H9 (cell line): ENCODE measurements around the gene SDK2. TPM values are rescaled to one million over a fixed set of nuclear protein-coding genes. Genes with fewer than 3 reads are reported as not detected.

Experiments
- DNase-seq: peaks from one replicate; pipeline ENCODE4 v3.0.0-alpha.2; 2017
- H2AFZ ChIP-seq: one replicate; pipeline ENCODE4 v1.6.1; 2013; ENCODE audit warnings: mild to moderate bottlenecking, low read length, control low read depth, moderate library complexity
- H2AK5ac ChIP-seq: 2 replicates; pipeline ENCODE4 v1.6.1; 2013; ENCODE audit warnings: low read length, control low read depth, mixed read lengths; ENCODE audit not compliant: insufficient read length
- H2BK120ac ChIP-seq: one replicate; pipeline ENCODE4 v1.6.1; 2013; ENCODE audit warnings: low read depth, mild to moderate bottlenecking, low read length, control low read depth, inconsistent platforms; ENCODE audit not compliant: poor library complexity, severe bottlenecking
- H2BK12ac ChIP-seq: 2 replicates; pipeline ENCODE4 v1.6.1; 2013; ENCODE audit warnings: low read length, control low read depth, mixed read lengths, low read depth; ENCODE audit not compliant: insufficient read length
- H2BK15ac ChIP-seq: 2 replicates; pipeline ENCODE4 v1.6.1; 2013; ENCODE audit warnings: low read depth, low read length, control low read depth
- H2BK20ac ChIP-seq: one replicate; pipeline ENCODE4 v1.6.1; 2013; ENCODE audit warnings: low read depth, mild to moderate bottlenecking, low read length, control low read depth, inconsistent platforms; ENCODE audit not compliant: poor library complexity, severe bottlenecking
- H2BK5ac ChIP-seq: 2 replicates; pipeline ENCODE4 v1.6.1; 2013; ENCODE audit warnings: low read length, control low read depth, mixed read lengths; ENCODE audit not compliant: insufficient read length
- H3K14ac ChIP-seq: 2 replicates; pipeline ENCODE4 v1.6.1; 2013; ENCODE audit warnings: low read length, control low read depth; ENCODE audit not compliant: insufficient read depth
- H3K18ac ChIP-seq: 2 replicates; pipeline ENCODE4 v1.6.1; 2013; ENCODE audit warnings: low read depth, mild to moderate bottlenecking, mixed read lengths, low read length, control low read depth; ENCODE audit not compliant: insufficient read length
- H3K23ac ChIP-seq: 2 replicates; pipeline ENCODE4 v1.6.1; 2013; ENCODE audit warnings: low read length, control low read depth, mixed read lengths, low read depth; ENCODE audit not compliant: insufficient read length
- H3K23me2 ChIP-seq: 2 replicates; pipeline ENCODE4 v1.6.1; 2013; ENCODE audit warnings: low read depth, mild to moderate bottlenecking, mixed read lengths, low read length, control low read depth; ENCODE audit not compliant: insufficient read length, poor library complexity, severe bottlenecking
- H3K27ac ChIP-seq: 2 replicates; pipeline ENCODE4 v1.5.1; 2013; ENCODE audit warnings: low read length, control low read depth, mixed read lengths, low read depth; ENCODE audit not compliant: insufficient read length
- H3K27me3 ChIP-seq: 2 replicates; pipeline ENCODE4 v1.6.1; 2013; ENCODE audit warnings: low read length, control low read depth, inconsistent platforms; ENCODE audit not compliant: insufficient read depth
- H3K4ac ChIP-seq: 2 replicates; pipeline ENCODE4 v1.6.1; 2013; ENCODE audit warnings: low read depth, mild to moderate bottlenecking, control low read depth, inconsistent platforms, low read length, moderate library complexity
- H3K4me1 ChIP-seq: 2 replicates; pipeline ENCODE4 v1.6.1; 2013; ENCODE audit warnings: low read length, control low read depth, inconsistent platforms; ENCODE audit not compliant: insufficient read depth
- H3K4me2 ChIP-seq: 2 replicates; pipeline ENCODE4 v1.6.1; 2013; ENCODE audit warnings: low read length, control low read depth, mixed read lengths; ENCODE audit not compliant: insufficient read length, insufficient read depth
- H3K56ac ChIP-seq: 2 replicates; pipeline ENCODE4 v1.6.1; 2013; ENCODE audit warnings: low read depth, mild to moderate bottlenecking, mixed read lengths, low read length, control low read depth; ENCODE audit not compliant: insufficient read length
- H3K79me1 ChIP-seq: 2 replicates; pipeline ENCODE4 v1.6.1; 2013; ENCODE audit warnings: low read depth, mild to moderate bottlenecking, moderate library complexity, low read length, control low read depth, inconsistent platforms; ENCODE audit not compliant: insufficient read depth, poor library complexity, severe bottlenecking
- H3K79me2 ChIP-seq: 2 replicates; pipeline ENCODE4 v1.6.1; 2013; ENCODE audit warnings: low read length, control low read depth, inconsistent platforms; ENCODE audit not compliant: insufficient read depth
- H3K9ac ChIP-seq: 2 replicates; pipeline ENCODE4 v1.6.1; 2013; ENCODE audit warnings: low read length, control low read depth, mixed read lengths; ENCODE audit not compliant: insufficient read length; ENCODE audit errors: extremely low read depth
- H3K9me3 ChIP-seq: one replicate; pipeline ENCODE4 v1.6.1; 2013; ENCODE audit warnings: low read depth, low read length, inconsistent platforms; ENCODE audit not compliant: control insufficient read depth
- H3T11ph ChIP-seq: one replicate; pipeline ENCODE4 v1.6.1; 2013; ENCODE audit warnings: mild to moderate bottlenecking, low read length, control low read depth, inconsistent platforms
- H4K20me1 ChIP-seq: one replicate; pipeline ENCODE4 v1.6.1; 2013; ENCODE audit not compliant: control insufficient read depth, insufficient read length, insufficient read depth
- H4K5ac ChIP-seq: 2 replicates; pipeline ENCODE4 v1.6.1; 2013; ENCODE audit warnings: low read depth, mild to moderate bottlenecking, mixed read lengths, low read length, control low read depth; ENCODE audit not compliant: insufficient read length
- H4K8ac ChIP-seq: replicated peaks from 2 replicates; pipeline ENCODE4 v1.6.1; 2013; ENCODE audit warnings: low read length, control low read depth, mixed read lengths, low read depth; ENCODE audit not compliant: insufficient read length
- H4K91ac ChIP-seq: 2 replicates; pipeline ENCODE4 v1.6.1; 2013; ENCODE audit warnings: low read depth, mild to moderate bottlenecking, moderate library complexity, mixed read lengths, low read length, control low read depth; ENCODE audit not compliant: insufficient read length
- H3K27ac Mint-ChIP-seq, 3 experiments: 2 replicates in 2 of 3; 3 replicates in 1 of 3; pipeline ENCODE4 v1.8.0; 2020 to 2021; ENCODE audit warnings: mixed read lengths in 3 of 3, mild to moderate bottlenecking in 1 of 3, moderate library complexity in 1 of 3
- H3K27me3 Mint-ChIP-seq: 2 replicates; pipeline ENCODE4 v1.8.0; 2021; ENCODE audit warnings: low read depth, mild to moderate bottlenecking, moderate library complexity, mixed read lengths
- H3K36me3 Mint-ChIP-seq, 3 experiments: 2 replicates in 2 of 3; 3 replicates in 1 of 3; pipeline ENCODE4 v1.8.0; 2020 to 2021; ENCODE audit warnings: low read depth in 3 of 3, mixed read lengths in 3 of 3; ENCODE audit not compliant: insufficient read depth in 1 of 3
- H3K4me1 Mint-ChIP-seq, 2 experiments: 2 replicates each; pipeline ENCODE4 v1.8.0; 2020; ENCODE audit warnings: mixed read lengths in 2 of 2
- H3K4me3 Mint-ChIP-seq, 2 experiments: 2 replicates in 1 of 2; 3 replicates in 1 of 2; pipeline ENCODE4 v1.8.0; 2020 to 2021; ENCODE audit warnings: mild to moderate bottlenecking in 2 of 2, mixed read lengths in 2 of 2, moderate library complexity in 1 of 2
- H3K9me3 Mint-ChIP-seq, 2 experiments: 2 replicates in 1 of 2; 3 replicates in 1 of 2; pipeline ENCODE4 v1.8.0; 2020; ENCODE audit warnings: mild to moderate bottlenecking in 2 of 2, mixed read lengths in 2 of 2, moderate library complexity in 1 of 2
- CTCF ChIP-seq: fragments of 200-600 bp; sonication (generic); conservative IDR thresholded peaks from 3 replicates; pipeline ENCODE4 v1.8.0; 2021; ENCODE audit warnings: antibody characterized with exemption, mild to moderate bottlenecking
- WGBS: extraction: QIAGEN DNeasy Blood & Tissue Kit; methylation state at CpG from one replicate; pipeline ENCODE4 v1.1.7; 2013; ENCODE audit warnings: missing lambda C conversion rate, low lambda C conversion rate, mixed read lengths; ENCODE audit not compliant: insufficient read length; ENCODE audit errors: extremely low coverage; 5-methylcytosine and 5-hydroxymethylcytosine counted together
- total RNA-seq: library from RNA; stranded (reverse); gene quantifications from 2 replicates; pipeline ENCODE4 v1.2.1, GENCODE V29; 2021

The SDK2 gene
- total RNA-seq, 1 experiment from 2014 or later = 9.1 TPM

GRCh38 chr17:73598212-73598611 lies 46.0 kb downstream of the SDK2 start:
- Histone ChIP-seq H3K27me3 (no peaks in the 10 kb centered on the region), H3K4me1 (no peaks in the 10 kb centered on the region), H4K20me1 (no peaks in the 10 kb centered on the region), H3K56ac (no peak overlapping the region), H3K23me2 (no peaks in the 10 kb centered on the region), H2BK15ac (no peak overlapping the region), H3K23ac (no peak overlapping the region), H3K4ac (no peak overlapping the region), H3K14ac (no peak overlapping the region), H4K5ac (no peak overlapping the region), H3K27ac (no peak overlapping the region), H4K8ac (no peak overlapping the region), H3K9ac (no peak overlapping the region), H2BK5ac (no peak overlapping the region), H2BK12ac (no peak overlapping the region), H4K91ac (no peak overlapping the region), H3K79me1 (no peaks in the 10 kb centered on the region), H3K18ac (no peak overlapping the region), H3K4me2 (no peak overlapping the region), H3K9me3 (no peaks in the 10 kb centered on the region), H2AFZ (no peak overlapping the region), H3T11ph (no peak overlapping the region), H2BK120ac (no peak overlapping the region), H3K79me2 (no peaks in the 10 kb centered on the region), H2AK5ac (no peak overlapping the region), H2BK20ac (no peak overlapping the region)
- Mint-ChIP-seq H3K9me3 (no peaks in the 10 kb centered on the region; a peak in 1 of 5 replicates), H3K4me3 (no peak overlapping the region), H3K36me3 (peaks cover 0 to 8% (median 0%) of the 10 kb centered on the region in 3 experiments; a peak in 3 of 7 replicates), H3K4me1 (peaks cover 0 to 34% of the 10 kb centered on the region in 2 experiments; a peak in 3 of 4 replicates), H3K27ac (peak overlapping the region in 1 of 3 experiments; percentile 67; a peak in 1 of 7 replicates), H3K27me3 (no peaks in the 10 kb centered on the region; the same call in 1 of the 2 replicates)
- WGBS = no CpG with 5 or more reads among the region's 13 CpGs
- no peak for TF ChIP-seq CTCF
- DNase-seq = no peak
